SIG-M5 treated with dmso at 0.1 percent for 504 hours (cell line): ENCODE results near the gene FICD.
"Not testable (repeated sequence)": the region's sequence is repeated elsewhere in the genome, so short reads cannot be mapped to it uniquely, and the experiment has no call there.

ENCODE experiments used
- DNase-seq: peaks from one replicate; lab custom pipeline; 2025; ENCODE audit not compliant: unreplicated experiment; lab: John Stamatoyannopoulos, UW

Gene FICD

GRCh38 chr12:108514973-108515814 lies at the start of gene FICD:
FICD (plus strand) TSS chr12:108515277; CDS start chr12:108516973, 1,696 bp downstream.
- peak; percentile 98 for DNase-seq

- DNase-seq, result no peak
Observed at GRCh38 chr12:108465417-108465816, 49.7 kb upstream of the FICD start.

GRCh38 chr12:108468196-108468968 lies 46.7 kb upstream of the FICD start:
- peak; percentile 34 for DNase-seq

DNA sequence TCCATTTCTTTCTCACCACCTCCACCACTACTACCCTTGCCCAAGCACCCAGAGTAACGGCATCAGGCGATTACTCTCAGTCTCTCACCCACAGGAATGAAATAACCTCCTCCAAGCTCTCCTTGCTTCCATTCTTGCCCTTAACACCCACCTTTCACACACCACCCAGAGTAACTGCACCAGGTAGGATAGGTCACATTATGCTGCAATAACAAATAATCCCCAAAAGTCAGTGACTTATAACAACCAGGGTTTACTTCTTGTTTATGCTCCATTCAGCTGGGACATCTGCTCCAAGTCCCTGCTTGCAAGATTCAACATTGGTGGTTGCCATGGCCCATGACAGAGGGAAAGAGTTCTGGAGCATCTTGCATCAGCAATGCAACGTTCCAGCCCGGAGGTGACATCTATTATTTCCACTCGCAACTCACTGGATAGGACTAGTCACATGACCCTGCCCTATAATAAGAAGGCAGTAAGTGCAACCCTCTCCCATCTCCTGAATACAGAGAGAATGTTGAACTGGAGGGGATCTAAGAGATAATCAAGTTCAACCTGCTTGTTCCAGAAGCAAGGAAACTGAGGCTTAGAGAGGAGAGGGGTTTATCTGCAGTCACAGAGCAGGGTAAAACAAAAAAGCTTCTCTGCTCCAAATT lies 41.5 kb upstream of the FICD start:
- no peak for DNase-seq

DNA sequence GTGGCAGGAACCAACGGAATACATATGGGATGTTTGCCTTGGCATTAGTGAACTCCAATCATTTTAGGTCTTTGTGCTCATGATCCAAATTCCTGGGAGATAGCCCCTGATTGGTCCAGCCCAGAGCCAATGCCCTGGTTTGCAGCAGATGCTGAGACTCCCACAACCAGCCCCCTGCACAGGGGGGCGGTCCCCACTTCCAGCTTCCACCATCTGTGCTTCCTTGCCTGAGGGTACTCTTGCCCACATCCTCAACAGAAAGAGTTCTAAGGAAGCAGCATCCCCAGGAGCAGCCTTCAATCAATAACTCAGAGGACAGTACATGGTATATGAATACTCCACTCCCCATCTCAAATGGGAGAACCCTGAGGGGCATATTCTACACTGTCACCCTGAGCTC lies 39.7 kb upstream of the FICD start:
- DNase-seq, result no peak

GRCh38 chr12:108477055-108477880 lies 37.8 kb upstream of the FICD start:
- no peak for DNase-seq

DNA sequence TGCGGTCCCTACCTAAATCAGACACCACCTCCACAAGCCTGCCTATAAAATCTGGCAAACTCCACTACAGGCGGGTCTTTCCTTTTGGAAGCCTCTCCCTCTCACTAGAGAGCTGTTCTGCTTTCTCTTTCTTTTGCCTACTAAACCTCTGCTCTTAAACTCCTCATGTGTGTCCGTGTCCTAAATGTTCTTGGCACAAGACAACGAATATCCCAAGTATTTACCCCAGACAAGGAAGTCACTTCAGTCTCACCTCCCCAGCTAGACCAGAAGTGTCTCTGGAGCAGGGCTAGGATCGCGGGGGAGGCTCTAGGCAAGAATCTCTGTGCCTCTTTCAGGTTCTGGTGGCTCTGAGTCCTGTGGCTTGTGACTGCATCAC lies 37.2 kb upstream of the FICD start:
- DNase-seq, result no peak

- DNase-seq, result no peak
Observed at GRCh38 chr12:108478611-108479206, 36.4 kb upstream of the FICD start.

DNA sequence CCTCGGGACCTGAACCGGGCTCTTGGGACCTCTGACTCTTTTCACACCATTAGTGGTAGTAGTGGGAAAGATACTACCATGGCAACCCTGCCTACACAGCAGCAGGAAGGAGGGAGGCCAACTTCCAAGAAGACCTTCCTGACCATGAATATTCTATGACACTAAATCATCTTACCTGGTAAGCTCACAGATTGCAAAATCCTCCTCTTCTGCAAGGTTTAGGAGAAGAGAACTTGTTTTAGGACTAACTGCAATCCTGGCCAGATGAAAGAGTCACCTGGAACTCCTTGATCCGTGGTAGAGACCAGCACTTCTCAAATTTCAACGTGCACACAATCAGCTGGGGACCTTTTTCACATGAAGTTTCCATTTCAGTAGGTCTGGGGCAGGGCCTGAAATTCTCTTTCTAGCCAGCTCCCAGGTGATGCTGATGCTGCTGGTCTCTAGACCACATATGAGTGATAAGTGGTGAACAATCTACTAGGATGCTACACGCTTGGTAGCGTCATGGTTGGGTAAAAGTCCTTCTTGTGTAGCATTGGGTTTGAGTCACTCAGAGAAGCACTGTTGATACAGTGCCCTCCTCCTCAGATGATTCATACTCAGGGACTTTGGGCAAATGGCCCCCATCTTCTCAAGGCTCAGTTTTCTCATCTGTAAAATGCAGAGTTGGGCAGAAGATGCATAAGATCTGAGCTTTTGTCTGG lies 35.6 kb upstream of the FICD start:
- no peak for DNase-seq

GRCh38 chr12:108482717-108483212 lies 32.3 kb upstream of the FICD start:
- no peak for DNase-seq

- no peak for DNase-seq
Observed at GRCh38 chr12:108483213-108484059, 31.6 kb upstream of the FICD start.

GRCh38 chr12:108484431-108484830 lies 30.6 kb upstream of the FICD start:
- no peak for DNase-seq

GRCh38 chr12:108484845-108485244 lies 30.2 kb upstream of the FICD start:
- DNase-seq, result no peak

- DNase-seq, result not testable (repeated sequence)
Observed at GRCh38 chr12:108485371-108485770, 29.7 kb upstream of the FICD start.

DNA sequence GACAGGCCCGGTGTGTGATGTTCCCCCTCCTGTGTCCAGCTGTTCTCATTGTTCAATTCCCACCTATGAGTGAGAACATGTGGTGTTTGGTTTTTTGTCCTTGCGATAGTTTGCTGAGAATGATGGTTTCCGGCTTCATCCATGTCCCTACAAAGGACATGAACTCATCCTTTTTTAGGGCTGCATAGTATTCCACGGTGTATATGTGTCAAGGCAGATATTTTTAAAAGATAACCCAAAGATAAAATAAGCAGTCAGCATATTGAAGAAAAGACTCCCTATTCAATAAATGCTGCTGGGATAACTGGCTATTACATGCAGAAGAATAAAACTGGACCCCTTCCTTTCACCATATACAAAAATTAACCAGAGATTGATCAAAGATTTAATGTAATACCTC lies 28.0 kb upstream of the FICD start:
- not testable (repeated sequence) for DNase-seq

GRCh38 chr12:108491256-108491655 lies 23.8 kb upstream of the FICD start:
- DNase-seq, result no peak

DNA sequence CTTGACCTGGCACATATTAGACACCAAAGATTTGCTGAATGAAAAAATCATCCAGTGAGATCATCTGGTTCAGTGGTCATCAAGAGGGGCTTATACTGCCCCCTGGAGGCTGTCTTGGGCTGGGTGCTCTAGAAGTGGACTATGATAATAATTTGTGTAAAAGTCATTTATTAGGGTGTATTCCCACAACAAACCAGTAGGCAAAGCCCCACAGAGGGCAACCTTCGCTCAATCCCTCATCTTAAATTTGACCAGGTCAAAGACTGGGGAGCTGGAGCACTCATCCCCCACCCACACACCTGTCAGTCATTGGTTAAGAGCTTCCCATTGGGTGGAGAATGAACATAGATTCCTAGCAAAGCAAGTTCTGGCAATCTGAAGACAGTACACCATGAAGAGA lies 20.0 kb upstream of the FICD start:
- no peak for DNase-seq

- no peak for DNase-seq
Observed at GRCh38 chr12:108495823-108496579, 19.1 kb upstream of the FICD start.
